Measurements from ENCODE around the gene MMP20. TPM values are rescaled to one million over a fixed set of nuclear protein-coding genes. Genes with fewer than 3 reads are reported as not detected.

The MMP20 gene
- total and polyA plus RNA-seq, 2 of the 13 experiments (the other 11 are each of a cell fraction or from before 2014, with no cell fraction given): 0.05 TPM; not detected in 1

DNA sequence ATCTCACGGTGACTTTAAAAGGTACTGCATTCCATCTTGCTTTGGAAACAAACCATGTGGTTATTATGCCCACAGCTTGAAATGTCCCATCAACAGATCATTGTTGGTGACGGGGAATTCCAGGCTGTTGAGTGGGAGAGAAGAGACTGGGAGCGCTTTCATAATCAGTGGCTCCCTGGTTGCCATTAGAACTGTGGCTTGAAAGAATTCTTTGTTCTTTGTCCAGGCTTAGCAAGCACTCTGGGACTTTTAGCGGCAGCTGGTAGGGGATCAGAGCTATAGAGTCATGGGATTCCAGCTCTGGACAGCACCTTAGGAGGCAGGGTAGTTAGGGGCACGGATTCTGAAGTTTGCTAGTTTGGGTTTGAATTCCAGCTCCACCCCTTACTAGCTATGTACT is 22.0 kb downstream of the MMP20 start (continued):
- TF ChIP-seq, protein P1, sequence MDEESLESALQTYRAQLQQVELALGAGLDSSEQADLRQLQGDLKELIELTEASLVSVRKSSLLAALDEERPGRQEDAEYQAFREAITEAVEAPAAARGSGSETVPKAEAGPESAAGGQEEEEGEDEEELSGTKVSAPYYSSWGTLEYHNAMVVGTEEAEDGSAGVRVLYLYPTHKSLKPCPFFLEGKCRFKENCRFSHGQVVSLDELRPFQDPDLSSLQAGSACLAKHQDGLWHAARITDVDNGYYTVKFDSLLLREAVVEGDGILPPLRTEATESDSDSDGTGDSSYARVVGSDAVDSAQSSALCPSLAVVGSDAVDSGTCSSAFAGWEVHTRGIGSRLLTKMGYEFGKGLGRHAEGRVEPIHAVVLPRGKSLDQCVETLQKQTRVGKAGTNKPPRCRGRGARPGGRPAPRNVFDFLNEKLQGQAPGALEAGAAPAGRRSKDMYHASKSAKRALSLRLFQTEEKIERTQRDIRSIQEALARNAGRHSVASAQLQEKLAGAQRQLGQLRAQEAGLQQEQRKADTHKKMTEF (CRISPR knock-in tag; IDR thresholded peaks at IDR 0.05): no peak
- no peak for TF ChIP-seq PCBP1 (IDR thresholded peaks at IDR 0.05; ENCODE audit: borderline replicate concordance, low read depth, low read length)
- no peak for TF ChIP-seq ZNF713 (CRISPR knock-in tag; IDR thresholded peaks at IDR 0.05)
- no peak for TF ChIP-seq ZNF747 (CRISPR knock-in tag; IDR thresholded peaks at IDR 0.05; ENCODE audit: borderline replicate concordance)
- TF ChIP-seq CBX1 (IDR thresholded peaks at IDR 0.05; ENCODE audit: low read depth): no peak
- TF ChIP-seq, protein P2, sequence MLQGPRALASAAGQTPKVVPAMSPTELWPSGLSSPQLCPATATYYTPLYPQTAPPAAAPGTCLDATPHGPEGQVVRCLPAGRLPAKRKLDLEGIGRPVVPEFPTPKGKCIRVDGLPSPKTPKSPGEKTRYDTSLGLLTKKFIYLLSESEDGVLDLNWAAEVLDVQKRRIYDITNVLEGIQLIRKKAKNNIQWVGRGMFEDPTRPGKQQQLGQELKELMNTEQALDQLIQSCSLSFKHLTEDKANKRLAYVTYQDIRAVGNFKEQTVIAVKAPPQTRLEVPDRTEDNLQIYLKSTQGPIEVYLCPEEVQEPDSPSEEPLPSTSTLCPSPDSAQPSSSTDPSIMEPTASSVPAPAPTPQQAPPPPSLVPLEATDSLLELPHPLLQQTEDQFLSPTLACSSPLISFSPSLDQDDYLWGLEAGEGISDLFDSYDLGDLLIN (CRISPR knock-in tag; IDR thresholded peaks at IDR 0.05; ENCODE audit: borderline replicate concordance): no peak
- TF ChIP-seq TAF1 (CRISPR knock-in tag; IDR thresholded peaks at IDR 0.05): no peak
- TF ChIP-seq TBX2 (CRISPR knock-in tag; IDR thresholded peaks at IDR 0.05; ENCODE audit: borderline replicate concordance): peak; percentile 74
- TF ChIP-seq, protein P3, sequence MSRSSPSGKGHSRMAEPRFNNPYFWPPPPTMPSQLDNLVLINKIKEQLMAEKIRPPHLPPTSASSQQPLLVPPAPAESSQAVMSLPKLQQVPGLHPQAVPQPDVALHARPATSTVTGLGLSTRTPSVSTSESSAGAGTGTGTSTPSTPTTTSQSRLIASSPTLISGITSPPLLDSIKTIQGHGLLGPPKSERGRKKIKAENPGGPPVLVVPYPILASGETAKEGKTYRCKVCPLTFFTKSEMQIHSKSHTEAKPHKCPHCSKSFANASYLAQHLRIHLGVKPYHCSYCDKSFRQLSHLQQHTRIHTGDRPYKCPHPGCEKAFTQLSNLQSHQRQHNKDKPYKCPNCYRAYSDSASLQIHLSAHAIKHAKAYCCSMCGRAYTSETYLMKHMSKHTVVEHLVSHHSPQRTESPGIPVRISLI (CRISPR knock-in tag; IDR thresholded peaks at IDR 0.05; ENCODE audit: borderline replicate concordance): no peak
- TF ChIP-seq IKZF1 (IDR thresholded peaks at IDR 0.05): no peak
- TF ChIP-seq POLR2G (IDR thresholded peaks at IDR 0.05; ENCODE audit: low read depth, low read length): peak; percentile 78
- TF ChIP-seq, protein P4, sequence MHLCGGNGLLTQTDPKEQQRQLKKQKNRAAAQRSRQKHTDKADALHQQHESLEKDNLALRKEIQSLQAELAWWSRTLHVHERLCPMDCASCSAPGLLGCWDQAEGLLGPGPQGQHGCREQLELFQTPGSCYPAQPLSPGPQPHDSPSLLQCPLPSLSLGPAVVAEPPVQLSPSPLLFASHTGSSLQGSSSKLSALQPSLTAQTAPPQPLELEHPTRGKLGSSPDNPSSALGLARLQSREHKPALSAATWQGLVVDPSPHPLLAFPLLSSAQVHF (CRISPR knock-in tag; IDR thresholded peaks at IDR 0.05): no peak
- no peak for TF ChIP-seq ZNF232 (CRISPR knock-in tag; IDR thresholded peaks at IDR 0.05; ENCODE audit: borderline replicate concordance)
- no peak for TF ChIP-seq GFI1 (CRISPR knock-in tag; IDR thresholded peaks at IDR 0.05; ENCODE audit: borderline replicate concordance)
- TF ChIP-seq, protein P5, sequence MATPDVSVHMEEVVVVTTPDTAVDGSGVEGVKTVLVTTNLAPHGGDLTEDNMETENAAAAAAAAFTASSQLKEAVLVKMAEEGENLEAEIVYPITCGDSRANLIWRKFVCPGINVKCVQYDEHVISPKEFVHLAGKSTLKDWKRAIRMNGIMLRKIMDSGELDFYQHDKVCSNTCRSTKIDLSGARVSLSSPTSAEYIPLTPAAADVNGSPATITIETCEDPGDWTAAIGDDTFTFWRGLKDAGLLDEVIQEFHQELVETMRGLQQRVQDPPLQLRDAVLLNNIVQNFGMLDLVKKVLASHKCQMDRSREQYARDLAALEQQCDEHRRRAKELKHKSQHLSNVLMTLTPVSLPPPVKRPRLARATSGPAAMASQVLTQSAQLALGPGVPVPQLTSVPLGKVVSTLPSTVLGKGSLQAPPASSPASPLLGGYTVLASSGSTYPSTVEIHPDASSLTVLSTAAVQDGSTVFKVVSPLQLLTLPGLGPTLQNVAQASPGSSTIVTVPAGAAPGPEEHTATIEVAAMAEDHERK (CRISPR knock-in tag; IDR thresholded peaks at IDR 0.05; ENCODE audit: low read depth): no peak
- no peak for TF ChIP-seq ZNF768 (CRISPR knock-in tag; IDR thresholded peaks at IDR 0.05)
- no peak for TF ChIP-seq ZFP62 (CRISPR knock-in tag; IDR thresholded peaks at IDR 0.05)
- TF ChIP-seq, protein P6, sequence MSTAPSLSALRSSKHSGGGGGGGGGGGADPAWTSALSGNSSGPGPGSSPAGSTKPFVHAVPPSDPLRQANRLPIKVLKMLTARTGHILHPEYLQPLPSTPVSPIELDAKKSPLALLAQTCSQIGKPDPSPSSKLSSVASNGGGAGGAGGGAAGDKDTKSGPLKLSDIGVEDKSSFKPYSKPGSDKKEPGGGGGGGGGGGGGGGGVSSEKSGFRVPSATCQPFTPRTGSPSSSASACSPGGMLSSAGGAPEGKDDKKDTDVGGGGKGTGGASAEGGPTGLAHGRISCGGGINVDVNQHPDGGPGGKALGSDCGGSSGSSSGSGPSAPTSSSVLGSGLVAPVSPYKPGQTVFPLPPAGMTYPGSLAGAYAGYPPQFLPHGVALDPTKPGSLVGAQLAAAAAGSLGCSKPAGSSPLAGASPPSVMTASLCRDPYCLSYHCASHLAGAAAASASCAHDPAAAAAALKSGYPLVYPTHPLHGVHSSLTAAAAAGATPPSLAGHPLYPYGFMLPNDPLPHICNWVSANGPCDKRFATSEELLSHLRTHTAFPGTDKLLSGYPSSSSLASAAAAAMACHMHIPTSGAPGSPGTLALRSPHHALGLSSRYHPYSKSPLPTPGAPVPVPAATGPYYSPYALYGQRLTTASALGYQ (CRISPR knock-in tag; IDR thresholded peaks at IDR 0.05): 0 out of 2 replicates have a peak, but pooled peaks have one; percentile 33
- TF ChIP-seq, protein P7, sequence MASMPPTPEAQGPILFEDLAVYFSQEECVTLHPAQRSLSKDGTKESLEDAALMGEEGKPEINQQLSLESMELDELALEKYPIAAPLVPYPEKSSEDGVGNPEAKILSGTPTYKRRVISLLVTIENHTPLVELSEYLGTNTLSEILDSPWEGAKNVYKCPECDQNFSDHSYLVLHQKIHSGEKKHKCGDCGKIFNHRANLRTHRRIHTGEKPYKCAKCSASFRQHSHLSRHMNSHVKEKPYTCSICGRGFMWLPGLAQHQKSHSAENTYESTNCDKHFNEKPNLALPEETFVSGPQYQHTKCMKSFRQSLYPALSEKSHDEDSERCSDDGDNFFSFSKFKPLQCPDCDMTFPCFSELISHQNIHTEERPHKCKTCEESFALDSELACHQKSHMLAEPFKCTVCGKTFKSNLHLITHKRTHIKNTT (CRISPR knock-in tag; IDR thresholded peaks at IDR 0.05): no peak
- no peak for TF ChIP-seq JUN (CRISPR knock-in tag; IDR thresholded peaks at IDR 0.05)
- TF ChIP-seq ZSCAN25 (CRISPR knock-in tag; IDR thresholded peaks at IDR 0.05): no peak
- TF ChIP-seq KMT2A (CRISPR knock-in tag; IDR thresholded peaks at IDR 0.05): no peak
- TF ChIP-seq ZNF562 (CRISPR knock-in tag; IDR thresholded peaks at IDR 0.05; ENCODE audit: borderline replicate concordance): no peak

Data from HepG2 (cell line).